WTC11 (cell line): Measurements from ENCODE around the gene NAXD. TPM values are rescaled to one million over a fixed set of nuclear protein-coding genes. Genes with fewer than 3 reads are reported as not detected.
A peak's percentile ranks its signal among the peaks of the same experiment; 100 is the strongest.

ENCODE experiments used
- ATAC-seq: fragments of 200-7000 bp; cut with Tn5 transposase; 2 replicates; pipeline ENCODE4 v1.10.0; 2021; ENCODE audit warnings: mild to moderate bottlenecking, moderate library complexity
- CTCF ChIA-PET: fragments of 300-600 bp; sonication (Branson Sonifier 250); formaldehyde crosslinking; loops from one replicate; lab custom pipeline; 2021; ENCODE audit warnings: antibody characterized with exemption; lab: Charles Lee
- POLR2A ChIA-PET: fragments of 350-600 bp; sonication (Branson Sonifier 250); formaldehyde crosslinking; loops from one replicate; lab custom pipeline; 2021; ENCODE audit warnings: antibody characterized with exemption; lab: Charles Lee
- DNase-seq: peaks from one replicate; pipeline ENCODE4 v3.0.0; 2021; ENCODE audit warnings: low spot score
- H3K27ac Mint-ChIP-seq: 2 replicates; pipeline ENCODE4 v1.8.0; 2021; ENCODE audit warnings: mixed read lengths
- H3K27me3 Mint-ChIP-seq: 2 replicates; pipeline ENCODE4 v1.8.0; 2021; ENCODE audit warnings: low read depth, mild to moderate bottlenecking, moderate library complexity, mixed read lengths
- H3K36me3 Mint-ChIP-seq: 2 replicates; pipeline ENCODE4 v1.8.0; 2021; ENCODE audit warnings: mixed read lengths
- H3K4me1 Mint-ChIP-seq: 2 replicates; pipeline ENCODE4 v1.8.0; 2022; ENCODE audit warnings: mixed read lengths
- H3K4me3 Mint-ChIP-seq: 2 replicates; pipeline ENCODE4 v1.8.0; 2021; ENCODE audit warnings: mild to moderate bottlenecking, moderate library complexity, mixed read lengths
- H3K9me3 Mint-ChIP-seq: 2 replicates; pipeline ENCODE4 v1.8.0; 2021; ENCODE audit warnings: mixed read lengths
- CBFB ChIP-seq: sonication (generic); formaldehyde crosslinking; IDR thresholded peaks from 2 replicates; pipeline ENCODE4 v1.8.1; 2022; ENCODE audit warnings: mild to moderate bottlenecking, low read depth, missing genetic modification reagents
- CREB1 ChIP-seq: sonication (generic); formaldehyde crosslinking; IDR thresholded peaks from 2 replicates; pipeline ENCODE4 v1.8.0; 2023; ENCODE audit warnings: mild to moderate bottlenecking, missing genetic modification reagents
- CREM ChIP-seq: sonication (generic); formaldehyde crosslinking; IDR thresholded peaks from 2 replicates; pipeline ENCODE4 v1.8.1; 2022; ENCODE audit warnings: mild to moderate bottlenecking, missing genetic modification reagents, moderate library complexity
- EMX1 ChIP-seq: fragments of 250-450 bp; sonication (Bioruptor Pico); IDR thresholded peaks from 2 replicates; pipeline ENCODE4 v1.8.0; 2021; ENCODE audit warnings: mild to moderate bottlenecking
- GRHL2 ChIP-seq: fragments of 250-450 bp; sonication (Bioruptor Pico); IDR thresholded peaks from 2 replicates; pipeline ENCODE4 v1.8.0; 2022; ENCODE audit warnings: mild to moderate bottlenecking, moderate library complexity; ENCODE audit not compliant: insufficient replicate concordance, severe bottlenecking
- MYBL2 ChIP-seq: sonication (generic); formaldehyde crosslinking; IDR thresholded peaks from 2 replicates; pipeline ENCODE4 v1.8.1; 2023; ENCODE audit warnings: mild to moderate bottlenecking, moderate library complexity, missing genetic modification reagents
- NFE2L1 ChIP-seq: sonication (generic); formaldehyde crosslinking; IDR thresholded peaks from 2 replicates; pipeline ENCODE4 v1.8.1; 2023; ENCODE audit warnings: missing genetic modification reagents
- RELA ChIP-seq: sonication (generic); formaldehyde crosslinking; IDR thresholded peaks from 2 replicates; pipeline ENCODE4 v1.8.1; 2022; ENCODE audit warnings: missing genetic modification reagents, mild to moderate bottlenecking, borderline replicate concordance
- SP1 ChIP-seq: sonication (generic); formaldehyde crosslinking; conservative IDR thresholded peaks from 2 replicates; pipeline ENCODE4 v1.8.1; 2022; ENCODE audit warnings: missing genetic modification reagents
- ZNF232 ChIP-seq: sonication (generic); formaldehyde crosslinking; IDR thresholded peaks from 2 replicates; pipeline ENCODE4 v1.8.0; 2022; ENCODE audit warnings: mild to moderate bottlenecking, missing genetic modification reagents
- ZNF423 ChIP-seq: fragments of 250-450 bp; sonication (Bioruptor Pico); IDR thresholded peaks from 2 replicates; pipeline ENCODE4 v2.1.2; 2022; ENCODE audit warnings: mild to moderate bottlenecking, moderate library complexity
- ZNF671 ChIP-seq: fragments of 250-450 bp; sonication (Bioruptor Pico); IDR thresholded peaks from 2 replicates; pipeline ENCODE4 v1.8.0; 2021; ENCODE audit warnings: mild to moderate bottlenecking
- total RNA-seq: library from RNA; stranded (reverse); gene quantifications from 3 replicates; pipeline ENCODE4 v1.2.3, GENCODE V29; 2021
- TF ChIP-seq, protein P1 (sequence below): fragments of 250-450 bp; sonication (Bioruptor Pico); conservative IDR thresholded peaks from 2 replicates; pipeline ENCODE4 v1.9.0; 2021; ENCODE audit warnings: mild to moderate bottlenecking
- TF ChIP-seq, protein P2 (sequence below): sonication (generic); formaldehyde crosslinking; IDR thresholded peaks from 2 replicates; pipeline ENCODE4 v1.8.0; 2022; ENCODE audit warnings: mild to moderate bottlenecking, missing genetic modification reagents
- TF ChIP-seq, protein P3 (sequence below): sonication (generic); formaldehyde crosslinking; IDR thresholded peaks from 2 replicates; pipeline ENCODE4 v1.8.0; 2023; ENCODE audit warnings: missing genetic modification reagents, mild to moderate bottlenecking, borderline replicate concordance
- TF ChIP-seq, protein P4 (sequence below): sonication (generic); formaldehyde crosslinking; IDR thresholded peaks from 2 replicates; pipeline ENCODE4 v1.8.1; 2023; ENCODE audit warnings: mild to moderate bottlenecking, missing genetic modification reagents, moderate library complexity
- TF ChIP-seq, protein P5 (sequence below): fragments of 250-450 bp; sonication (Bioruptor Pico); IDR thresholded peaks from 2 replicates; pipeline ENCODE4 v1.9.0; 2021; ENCODE audit warnings: mild to moderate bottlenecking
- TF ChIP-seq, protein P6 (sequence below): sonication (generic); formaldehyde crosslinking; conservative IDR thresholded peaks from 2 replicates; pipeline ENCODE4 v1.8.1; 2023; ENCODE audit warnings: mild to moderate bottlenecking, low read depth, missing genetic modification reagents, moderate library complexity
- TF ChIP-seq, protein P7 (sequence below): sonication (generic); formaldehyde crosslinking; IDR thresholded peaks from 2 replicates; pipeline ENCODE4 v1.8.0; 2022; ENCODE audit warnings: mild to moderate bottlenecking, missing genetic modification reagents
- TF ChIP-seq, protein P8 (sequence below): sonication (generic); formaldehyde crosslinking; IDR thresholded peaks from 2 replicates; pipeline ENCODE4 v1.8.1; 2023; ENCODE audit warnings: mild to moderate bottlenecking, missing genetic modification reagents

Gene NAXD
- total RNA-seq, 1 experiment from 2014 or later, result 29.3 TPM

DNA sequence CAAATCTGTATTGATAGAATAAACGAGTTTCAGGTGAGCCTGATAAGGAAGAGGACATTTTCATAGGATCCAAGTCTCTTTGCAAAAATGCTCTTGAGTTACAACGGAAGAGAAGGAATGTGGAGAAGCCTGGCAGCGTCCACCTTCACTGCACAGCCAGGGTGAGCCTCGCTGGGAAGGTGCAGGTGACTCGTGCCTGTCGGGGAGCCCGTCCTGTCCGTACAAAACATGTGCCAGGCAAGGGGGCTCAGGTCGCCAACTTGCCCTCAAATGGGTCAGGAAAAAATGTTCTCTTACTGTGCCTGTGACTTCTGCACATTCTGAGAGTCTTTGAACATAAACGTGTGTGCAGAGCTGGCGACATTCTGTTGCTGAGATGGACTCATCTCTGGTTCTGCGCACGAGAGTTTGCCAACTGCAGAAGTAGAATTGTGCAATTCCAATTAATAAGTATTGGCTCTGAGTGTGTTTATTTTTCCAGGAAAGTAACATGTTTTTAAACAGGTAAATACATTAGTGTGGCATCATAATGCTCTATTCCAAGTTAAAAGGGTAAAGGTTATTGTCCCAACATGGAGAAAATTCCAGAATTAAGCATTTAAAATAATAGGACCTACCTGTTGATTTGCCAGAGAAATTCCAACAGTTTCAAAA, 28.6 kb downstream of the NAXD start:
- POLR2A ChIA-PET, result interaction anchor here (0.6 to 1.3 kb wide), 2 partner anchors 23 to 71 kb away, joined by 4 read pairs; no protein-coding TSS in a partner anchor
- no peak for ATAC-seq
- no peaks in the 10 kb centered on the region for H3K9me3 Mint-ChIP-seq
- TF ChIP-seq MYBL2 (CRISPR knock-in tag), result no peak
- TF ChIP-seq, protein P1, sequence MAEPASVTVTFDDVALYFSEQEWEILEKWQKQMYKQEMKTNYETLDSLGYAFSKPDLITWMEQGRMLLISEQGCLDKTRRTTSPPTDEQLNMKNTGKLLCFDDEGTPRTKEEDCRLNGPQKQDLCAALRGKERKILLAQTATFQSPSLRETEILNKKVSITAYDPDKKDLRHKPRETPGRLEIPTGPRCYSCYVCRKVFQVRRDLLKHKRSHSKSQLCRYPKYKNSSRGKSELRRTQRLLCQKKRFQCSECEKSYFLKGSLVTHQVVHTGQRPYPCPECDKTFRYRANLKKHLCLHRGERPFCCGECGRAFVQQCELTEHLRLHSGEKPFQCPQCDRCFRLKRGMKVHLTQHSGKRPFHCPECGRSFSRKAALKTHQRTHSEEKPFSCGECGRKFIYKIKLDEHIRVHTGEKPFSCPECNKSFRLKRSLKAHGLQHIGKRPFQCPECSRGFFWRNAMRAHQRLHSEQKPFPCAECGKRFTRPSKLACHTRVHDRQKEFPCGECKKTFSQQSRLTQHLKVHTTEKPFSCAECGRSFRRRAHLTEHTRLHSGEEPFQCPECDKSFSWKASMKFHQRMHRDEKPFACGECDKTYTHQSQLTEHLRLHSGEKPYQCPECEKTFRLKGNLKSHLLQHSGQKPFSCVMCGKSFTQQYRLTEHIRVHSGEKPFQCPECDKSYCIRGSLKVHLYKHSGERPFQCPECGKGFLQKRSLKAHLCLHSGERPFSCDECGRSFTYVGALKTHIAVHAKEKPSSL (CRISPR knock-in tag), result no peak
- TF ChIP-seq CREM (CRISPR knock-in tag), result no peak
- TF ChIP-seq, protein P2, sequence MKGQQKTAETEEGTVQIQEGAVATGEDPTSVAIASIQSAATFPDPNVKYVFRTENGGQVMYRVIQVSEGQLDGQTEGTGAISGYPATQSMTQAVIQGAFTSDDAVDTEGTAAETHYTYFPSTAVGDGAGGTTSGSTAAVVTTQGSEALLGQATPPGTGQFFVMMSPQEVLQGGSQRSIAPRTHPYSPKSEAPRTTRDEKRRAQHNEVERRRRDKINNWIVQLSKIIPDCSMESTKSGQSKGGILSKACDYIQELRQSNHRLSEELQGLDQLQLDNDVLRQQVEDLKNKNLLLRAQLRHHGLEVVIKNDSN (CRISPR knock-in tag), result no peak
- TF ChIP-seq ZNF232 (CRISPR knock-in tag), result no peak
- no peak for TF ChIP-seq EMX1 (CRISPR knock-in tag)
- TF ChIP-seq, protein P3, sequence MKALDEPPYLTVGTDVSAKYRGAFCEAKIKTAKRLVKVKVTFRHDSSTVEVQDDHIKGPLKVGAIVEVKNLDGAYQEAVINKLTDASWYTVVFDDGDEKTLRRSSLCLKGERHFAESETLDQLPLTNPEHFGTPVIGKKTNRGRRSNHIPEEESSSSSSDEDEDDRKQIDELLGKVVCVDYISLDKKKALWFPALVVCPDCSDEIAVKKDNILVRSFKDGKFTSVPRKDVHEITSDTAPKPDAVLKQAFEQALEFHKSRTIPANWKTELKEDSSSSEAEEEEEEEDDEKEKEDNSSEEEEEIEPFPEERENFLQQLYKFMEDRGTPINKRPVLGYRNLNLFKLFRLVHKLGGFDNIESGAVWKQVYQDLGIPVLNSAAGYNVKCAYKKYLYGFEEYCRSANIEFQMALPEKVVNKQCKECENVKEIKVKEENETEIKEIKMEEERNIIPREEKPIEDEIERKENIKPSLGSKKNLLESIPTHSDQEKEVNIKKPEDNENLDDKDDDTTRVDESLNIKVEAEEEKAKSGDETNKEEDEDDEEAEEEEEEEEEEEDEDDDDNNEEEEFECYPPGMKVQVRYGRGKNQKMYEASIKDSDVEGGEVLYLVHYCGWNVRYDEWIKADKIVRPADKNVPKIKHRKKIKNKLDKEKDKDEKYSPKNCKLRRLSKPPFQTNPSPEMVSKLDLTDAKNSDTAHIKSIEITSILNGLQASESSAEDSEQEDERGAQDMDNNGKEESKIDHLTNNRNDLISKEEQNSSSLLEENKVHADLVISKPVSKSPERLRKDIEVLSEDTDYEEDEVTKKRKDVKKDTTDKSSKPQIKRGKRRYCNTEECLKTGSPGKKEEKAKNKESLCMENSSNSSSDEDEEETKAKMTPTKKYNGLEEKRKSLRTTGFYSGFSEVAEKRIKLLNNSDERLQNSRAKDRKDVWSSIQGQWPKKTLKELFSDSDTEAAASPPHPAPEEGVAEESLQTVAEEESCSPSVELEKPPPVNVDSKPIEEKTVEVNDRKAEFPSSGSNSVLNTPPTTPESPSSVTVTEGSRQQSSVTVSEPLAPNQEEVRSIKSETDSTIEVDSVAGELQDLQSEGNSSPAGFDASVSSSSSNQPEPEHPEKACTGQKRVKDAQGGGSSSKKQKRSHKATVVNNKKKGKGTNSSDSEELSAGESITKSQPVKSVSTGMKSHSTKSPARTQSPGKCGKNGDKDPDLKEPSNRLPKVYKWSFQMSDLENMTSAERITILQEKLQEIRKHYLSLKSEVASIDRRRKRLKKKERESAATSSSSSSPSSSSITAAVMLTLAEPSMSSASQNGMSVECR, result no peak
- TF ChIP-seq ZNF423, result no peak
- no peak for TF ChIP-seq NFE2L1 (CRISPR knock-in tag)
- TF ChIP-seq, protein P4, sequence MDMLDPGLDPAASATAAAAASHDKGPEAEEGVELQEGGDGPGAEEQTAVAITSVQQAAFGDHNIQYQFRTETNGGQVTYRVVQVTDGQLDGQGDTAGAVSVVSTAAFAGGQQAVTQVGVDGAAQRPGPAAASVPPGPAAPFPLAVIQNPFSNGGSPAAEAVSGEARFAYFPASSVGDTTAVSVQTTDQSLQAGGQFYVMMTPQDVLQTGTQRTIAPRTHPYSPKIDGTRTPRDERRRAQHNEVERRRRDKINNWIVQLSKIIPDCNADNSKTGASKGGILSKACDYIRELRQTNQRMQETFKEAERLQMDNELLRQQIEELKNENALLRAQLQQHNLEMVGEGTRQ (CRISPR knock-in tag), result no peak
- TF ChIP-seq, protein P5, sequence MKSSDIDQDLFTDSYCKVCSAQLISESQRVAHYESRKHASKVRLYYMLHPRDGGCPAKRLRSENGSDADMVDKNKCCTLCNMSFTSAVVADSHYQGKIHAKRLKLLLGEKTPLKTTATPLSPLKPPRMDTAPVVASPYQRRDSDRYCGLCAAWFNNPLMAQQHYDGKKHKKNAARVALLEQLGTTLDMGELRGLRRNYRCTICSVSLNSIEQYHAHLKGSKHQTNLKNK (CRISPR knock-in tag), result no peak
- TF ChIP-seq, all 79 proteins: peak for 0
- CTCF ChIA-PET, result interaction anchor here (0.7 to 1.8 kb wide), 30 partner anchors 17 to 346 kb away, joined by 3 to 25 read pairs (median 4); partner anchors contain the start of genes ANKRD10, CARS2, NAXD and RAB20
- Mint-ChIP-seq H3K4me3 (no peak overlapping the region), H3K36me3 (peaks cover 10% of the 10 kb centered on the region; the same call in 1 of the 2 replicates), H3K27ac (no peak overlapping the region), H3K27me3 (no peaks in the 10 kb centered on the region), H3K4me1 (peaks cover 4% of the 10 kb centered on the region)
- DNase-seq, result no peak

DNA sequence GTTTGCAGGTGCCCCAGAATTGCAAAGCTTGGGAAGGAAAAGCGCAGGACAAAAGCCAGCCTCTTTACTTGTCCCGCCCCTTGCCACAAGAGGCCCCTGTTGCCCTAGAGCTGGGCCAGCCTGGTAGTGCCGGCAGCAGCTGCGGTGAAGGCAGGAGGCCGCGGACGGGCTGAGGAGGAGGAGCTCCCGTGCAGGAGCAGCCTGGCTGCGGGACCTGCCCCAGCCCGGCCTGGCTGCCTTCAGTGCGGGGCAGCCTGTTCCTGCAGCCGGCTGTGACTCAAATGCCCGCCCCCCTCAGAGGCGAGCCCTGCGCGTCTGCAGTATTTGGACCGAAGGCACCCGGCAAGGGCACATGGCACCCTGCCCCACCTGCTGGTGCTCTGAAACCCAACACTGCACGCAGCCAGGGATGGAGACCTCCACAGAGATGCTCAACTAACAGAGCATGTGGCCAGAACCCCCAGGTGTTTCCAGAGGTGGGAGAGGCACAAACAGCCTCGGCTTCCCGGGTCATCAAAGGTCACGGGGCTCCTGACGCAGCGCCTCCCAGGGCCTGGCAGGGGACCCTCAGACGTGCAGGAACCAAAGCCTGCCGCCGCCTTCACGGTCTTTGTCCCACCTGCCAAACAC, 29.7 kb downstream of the NAXD start:
- Mint-ChIP-seq H3K36me3 (peaks cover 9% of the 10 kb centered on the region; the same call in 1 of the 2 replicates), H3K27ac (no peak overlapping the region), H3K4me3 (no peak overlapping the region), H3K4me1 (peaks cover 4% of the 10 kb centered on the region), H3K9me3 (no peaks in the 10 kb centered on the region), H3K27me3 (no peaks in the 10 kb centered on the region)
- DNase-seq (peak; percentile 89), ATAC-seq (peak; percentile 97)
- ChIA-PET POLR2A (interaction anchor here (0.6 to 1.3 kb wide), 5 partner anchors 24 to 270 kb away, joined by 3 to 4 read pairs (median 4); no protein-coding TSS in a partner anchor), CTCF (interaction anchor here (0.6 to 1.8 kb wide), 47 partner anchors 9 to 422 kb away, joined by 3 to 25 read pairs (median 4); partner anchors contain the start of genes ANKRD10, CARS2, NAXD and RAB20)
- TF ChIP-seq CREB1 (CRISPR knock-in tag), result no peak
- no peak for TF ChIP-seq EMX1 (CRISPR knock-in tag)
- no peak for TF ChIP-seq ZNF671 (CRISPR knock-in tag)
- TF ChIP-seq CREM (CRISPR knock-in tag), result 0 out of 2 replicates have a peak, but pooled peaks have one; percentile 31
- TF ChIP-seq, protein P6, sequence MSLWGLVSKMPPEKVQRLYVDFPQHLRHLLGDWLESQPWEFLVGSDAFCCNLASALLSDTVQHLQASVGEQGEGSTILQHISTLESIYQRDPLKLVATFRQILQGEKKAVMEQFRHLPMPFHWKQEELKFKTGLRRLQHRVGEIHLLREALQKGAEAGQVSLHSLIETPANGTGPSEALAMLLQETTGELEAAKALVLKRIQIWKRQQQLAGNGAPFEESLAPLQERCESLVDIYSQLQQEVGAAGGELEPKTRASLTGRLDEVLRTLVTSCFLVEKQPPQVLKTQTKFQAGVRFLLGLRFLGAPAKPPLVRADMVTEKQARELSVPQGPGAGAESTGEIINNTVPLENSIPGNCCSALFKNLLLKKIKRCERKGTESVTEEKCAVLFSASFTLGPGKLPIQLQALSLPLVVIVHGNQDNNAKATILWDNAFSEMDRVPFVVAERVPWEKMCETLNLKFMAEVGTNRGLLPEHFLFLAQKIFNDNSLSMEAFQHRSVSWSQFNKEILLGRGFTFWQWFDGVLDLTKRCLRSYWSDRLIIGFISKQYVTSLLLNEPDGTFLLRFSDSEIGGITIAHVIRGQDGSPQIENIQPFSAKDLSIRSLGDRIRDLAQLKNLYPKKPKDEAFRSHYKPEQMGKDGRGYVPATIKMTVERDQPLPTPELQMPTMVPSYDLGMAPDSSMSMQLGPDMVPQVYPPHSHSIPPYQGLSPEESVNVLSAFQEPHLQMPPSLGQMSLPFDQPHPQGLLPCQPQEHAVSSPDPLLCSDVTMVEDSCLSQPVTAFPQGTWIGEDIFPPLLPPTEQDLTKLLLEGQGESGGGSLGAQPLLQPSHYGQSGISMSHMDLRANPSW (CRISPR knock-in tag), result no peak
- TF ChIP-seq, protein P7, sequence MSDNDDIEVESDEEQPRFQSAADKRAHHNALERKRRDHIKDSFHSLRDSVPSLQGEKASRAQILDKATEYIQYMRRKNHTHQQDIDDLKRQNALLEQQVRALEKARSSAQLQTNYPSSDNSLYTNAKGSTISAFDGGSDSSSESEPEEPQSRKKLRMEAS (CRISPR knock-in tag), result peak; percentile 70
- TF ChIP-seq CBFB, result no peak
- no peak for TF ChIP-seq SP1 (CRISPR knock-in tag)
- no peak for TF ChIP-seq RELA (CRISPR knock-in tag)
- TF ChIP-seq, protein P8, sequence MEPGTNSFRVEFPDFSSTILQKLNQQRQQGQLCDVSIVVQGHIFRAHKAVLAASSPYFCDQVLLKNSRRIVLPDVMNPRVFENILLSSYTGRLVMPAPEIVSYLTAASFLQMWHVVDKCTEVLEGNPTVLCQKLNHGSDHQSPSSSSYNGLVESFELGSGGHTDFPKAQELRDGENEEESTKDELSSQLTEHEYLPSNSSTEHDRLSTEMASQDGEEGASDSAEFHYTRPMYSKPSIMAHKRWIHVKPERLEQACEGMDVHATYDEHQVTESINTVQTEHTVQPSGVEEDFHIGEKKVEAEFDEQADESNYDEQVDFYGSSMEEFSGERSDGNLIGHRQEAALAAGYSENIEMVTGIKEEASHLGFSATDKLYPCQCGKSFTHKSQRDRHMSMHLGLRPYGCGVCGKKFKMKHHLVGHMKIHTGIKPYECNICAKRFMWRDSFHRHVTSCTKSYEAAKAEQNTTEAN, result no peak
- TF ChIP-seq GRHL2 (CRISPR knock-in tag), result no peak
